BE2C (cell line): ENCODE measurements around the gene FOXO6.
A peak's percentile ranks its signal among the peaks of the same experiment; 100 is the strongest.

ENCODE experiments used
- DNase-seq: peaks from one replicate; pipeline ENCODE4 v3.0.0-alpha.2; 2020
- H3K27me3 ChIP-seq: fragments of 250-450 bp; sonication (Bioruptor Pico); 2 replicates; pipeline ENCODE4 v1.5.1; 2020; ENCODE audit warnings: mild to moderate bottlenecking
- H3K36me3 ChIP-seq: fragments of 250-450 bp; sonication (Bioruptor Pico); 2 replicates; pipeline ENCODE4 v1.5.1; 2020; ENCODE audit warnings: mild to moderate bottlenecking
- H3K4me1 ChIP-seq: fragments of 250-450 bp; sonication (Bioruptor Pico); 2 replicates; pipeline ENCODE4 v1.5.1; 2020
- H3K4me3 ChIP-seq: 2 replicates; pipeline ENCODE4 v1.5.1; 2011; ENCODE audit warnings: low read depth, low read length
- H3K9me3 ChIP-seq: fragments of 250-450 bp; sonication (Bioruptor Pico); 2 replicates; pipeline ENCODE4 v1.5.1; 2020
- CTCF ChIP-seq: IDR thresholded peaks from 2 replicates; pipeline ENCODE4 v1.5.1; 2012; ENCODE audit warnings: mild to moderate bottlenecking, low read depth, low read length

Gene FOXO6

GRCh38 chr1:41404308-41404761, 43.1 kb downstream of the FOXO6 start:
- no peak for TF ChIP-seq CTCF
- Histone ChIP-seq H3K4me3 (peak overlapping the region; percentile 26), H3K4me1 (peaks cover 10% of the 10 kb centered on the region), H3K9me3 (no peaks in the 10 kb centered on the region), H3K36me3 (no peaks in the 10 kb centered on the region), H3K27me3 (no peaks in the 10 kb centered on the region)
- peak; percentile 82 for DNase-seq

DNA sequence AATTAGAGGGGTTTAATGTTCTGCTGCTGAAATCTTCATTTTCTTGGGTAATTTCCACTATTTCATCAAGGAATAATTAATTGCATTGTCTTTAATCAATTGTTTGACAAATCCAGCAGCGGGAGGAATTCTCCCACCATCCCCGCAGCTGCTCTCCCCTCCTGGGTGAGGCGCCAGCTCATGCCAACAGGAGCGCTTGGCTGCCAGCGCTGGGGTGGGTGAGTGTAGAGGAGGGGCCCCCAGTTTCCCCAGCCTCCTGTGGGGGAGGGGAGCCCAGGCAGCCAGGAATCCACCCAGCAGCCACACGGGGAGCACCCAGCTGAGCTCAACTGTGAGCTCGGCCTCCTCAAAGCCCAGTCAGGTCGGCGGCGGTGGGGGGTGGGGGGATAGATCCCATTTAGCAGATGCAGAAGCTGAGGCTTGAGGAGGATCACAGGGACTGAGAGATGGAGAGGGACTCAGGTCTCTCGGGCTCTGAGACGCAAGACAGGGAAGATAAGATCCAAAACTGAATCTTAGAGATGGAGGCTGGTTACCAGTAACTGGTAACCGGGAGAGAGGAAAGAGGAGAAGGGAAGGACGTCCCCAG, 46.5 kb downstream of the FOXO6 start:
- peaks cover 10% of the 10 kb centered on the region for H3K4me1 ChIP-seq
- H3K4me3 ChIP-seq, result no peak overlapping the region
- no peak for TF ChIP-seq CTCF
- no peaks in the 10 kb centered on the region for H3K9me3 ChIP-seq
- no peak for DNase-seq
- H3K36me3 ChIP-seq, result no peaks in the 10 kb centered on the region
- no peaks in the 10 kb centered on the region for H3K27me3 ChIP-seq

GRCh38 chr1:41408691-41409090, 47.5 kb downstream of the FOXO6 start:
- Histone ChIP-seq H3K4me1 (peaks cover 10% of the 10 kb centered on the region), H3K36me3 (no peaks in the 10 kb centered on the region), H3K27me3 (no peaks in the 10 kb centered on the region), H3K4me3 (no peak overlapping the region), H3K9me3 (no peaks in the 10 kb centered on the region)
- no peak for TF ChIP-seq CTCF
- DNase-seq, result no peak

- Histone ChIP-seq H3K4me1 (peaks cover 2% of the 10 kb centered on the region), H3K27me3 (no peaks in the 10 kb centered on the region), H3K36me3 (no peaks in the 10 kb centered on the region), H3K4me3 (no peak overlapping the region), H3K9me3 (no peaks in the 10 kb centered on the region)
- TF ChIP-seq CTCF, result no peak
- no peak for DNase-seq
Measured at GRCh38 chr1:41409825-41410224, 48.6 kb downstream of the FOXO6 start.

- H3K27me3 ChIP-seq, result no peaks in the 10 kb centered on the region
- no peak for TF ChIP-seq CTCF
- H3K9me3 ChIP-seq, result no peaks in the 10 kb centered on the region
- no peak for DNase-seq
- H3K36me3 ChIP-seq, result no peaks in the 10 kb centered on the region
- H3K4me1 ChIP-seq, result peaks cover 3% of the 10 kb centered on the region; the same call in 1 of the 2 replicates
- H3K4me3 ChIP-seq, result no peak overlapping the region
Measured at GRCh38 chr1:41410462-41410861, 49.2 kb downstream of the FOXO6 start.

GRCh38 chr1:41411229-41411628, 50.0 kb downstream of the FOXO6 start:
- TF ChIP-seq CTCF, result no peak
- no peak for DNase-seq
- no peaks in the 10 kb centered on the region for H3K9me3 ChIP-seq
- H3K27me3 ChIP-seq, result no peaks in the 10 kb centered on the region
- peaks cover 3% of the 10 kb centered on the region; the same call in 1 of the 2 replicates for H3K4me1 ChIP-seq
- no peaks in the 10 kb centered on the region for H3K36me3 ChIP-seq
- H3K4me3 ChIP-seq, result no peak overlapping the region
